ENCODE measurements around the gene DNAJC10. TPM values are rescaled to one million over a fixed set of nuclear protein-coding genes. Genes with fewer than 3 reads are reported as not detected.
"Not testable (repeated sequence)": the region's sequence is repeated elsewhere in the genome, so short reads cannot be mapped to it uniquely, and the experiment has no call there.

Gene DNAJC10, protein sequence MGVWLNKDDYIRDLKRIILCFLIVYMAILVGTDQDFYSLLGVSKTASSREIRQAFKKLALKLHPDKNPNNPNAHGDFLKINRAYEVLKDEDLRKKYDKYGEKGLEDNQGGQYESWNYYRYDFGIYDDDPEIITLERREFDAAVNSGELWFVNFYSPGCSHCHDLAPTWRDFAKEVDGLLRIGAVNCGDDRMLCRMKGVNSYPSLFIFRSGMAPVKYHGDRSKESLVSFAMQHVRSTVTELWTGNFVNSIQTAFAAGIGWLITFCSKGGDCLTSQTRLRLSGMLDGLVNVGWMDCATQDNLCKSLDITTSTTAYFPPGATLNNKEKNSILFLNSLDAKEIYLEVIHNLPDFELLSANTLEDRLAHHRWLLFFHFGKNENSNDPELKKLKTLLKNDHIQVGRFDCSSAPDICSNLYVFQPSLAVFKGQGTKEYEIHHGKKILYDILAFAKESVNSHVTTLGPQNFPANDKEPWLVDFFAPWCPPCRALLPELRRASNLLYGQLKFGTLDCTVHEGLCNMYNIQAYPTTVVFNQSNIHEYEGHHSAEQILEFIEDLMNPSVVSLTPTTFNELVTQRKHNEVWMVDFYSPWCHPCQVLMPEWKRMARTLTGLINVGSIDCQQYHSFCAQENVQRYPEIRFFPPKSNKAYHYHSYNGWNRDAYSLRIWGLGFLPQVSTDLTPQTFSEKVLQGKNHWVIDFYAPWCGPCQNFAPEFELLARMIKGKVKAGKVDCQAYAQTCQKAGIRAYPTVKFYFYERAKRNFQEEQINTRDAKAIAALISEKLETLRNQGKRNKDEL
- total RNA-seq (2014; rRNA removed; shearing (Covaris generic)), result 84.6 and 84.7 TPM in 2 replicates
- polyA plus RNA-seq (2015; cell fraction: cytosol; rRNA removed), result 67.8 and 83.9 TPM in 2 replicates
- 107 and 114 TPM in 2 replicates for polyA plus RNA-seq (2015; cell fraction: nucleus; rRNA removed)

DNA sequence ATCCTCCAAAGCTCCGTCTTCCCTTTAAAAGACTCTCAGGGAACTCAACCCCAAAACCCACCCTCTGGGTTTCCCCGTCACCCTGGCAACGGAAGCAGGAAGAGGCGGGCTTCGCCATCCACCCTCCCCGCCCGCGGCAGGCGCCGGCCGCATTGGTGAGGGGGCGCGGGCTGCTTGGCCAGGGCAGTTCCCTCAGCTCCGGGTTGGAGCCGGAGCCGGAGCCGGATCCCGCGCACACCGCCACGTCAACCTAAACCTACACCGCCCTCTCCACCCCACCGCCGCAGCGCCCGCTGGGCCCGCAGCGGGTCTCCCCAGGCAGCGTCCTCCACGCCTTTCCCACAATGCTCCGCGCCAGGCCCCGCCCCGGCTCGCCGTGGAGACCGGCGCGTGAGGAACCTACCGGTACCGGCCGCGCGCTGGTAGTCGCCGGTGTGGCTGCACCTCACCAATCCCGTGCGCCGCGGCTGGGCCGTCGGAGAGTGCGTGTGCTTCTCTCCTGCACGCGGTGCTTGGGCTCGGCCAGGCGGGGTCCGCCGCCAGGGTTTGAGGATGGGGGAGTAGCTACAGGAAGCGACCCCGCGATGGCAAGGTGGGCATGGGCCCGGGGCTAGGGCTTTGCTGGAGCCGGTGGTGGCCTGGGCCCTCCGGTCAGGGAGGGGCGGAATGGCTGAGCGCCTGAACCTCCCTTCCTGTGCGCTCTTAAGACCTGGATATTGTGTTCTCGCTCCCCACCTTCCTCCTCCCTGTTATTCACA lies at the start of gene DNAJC10:
DNAJC10 (plus strand) TSS at position 366 of the 758 bp plus-strand sequence. CDS start 1,830 bp downstream, outside the sequence.
- DNase-seq (ENCODE audit: low read depth), result peak; percentile 93

DNA sequence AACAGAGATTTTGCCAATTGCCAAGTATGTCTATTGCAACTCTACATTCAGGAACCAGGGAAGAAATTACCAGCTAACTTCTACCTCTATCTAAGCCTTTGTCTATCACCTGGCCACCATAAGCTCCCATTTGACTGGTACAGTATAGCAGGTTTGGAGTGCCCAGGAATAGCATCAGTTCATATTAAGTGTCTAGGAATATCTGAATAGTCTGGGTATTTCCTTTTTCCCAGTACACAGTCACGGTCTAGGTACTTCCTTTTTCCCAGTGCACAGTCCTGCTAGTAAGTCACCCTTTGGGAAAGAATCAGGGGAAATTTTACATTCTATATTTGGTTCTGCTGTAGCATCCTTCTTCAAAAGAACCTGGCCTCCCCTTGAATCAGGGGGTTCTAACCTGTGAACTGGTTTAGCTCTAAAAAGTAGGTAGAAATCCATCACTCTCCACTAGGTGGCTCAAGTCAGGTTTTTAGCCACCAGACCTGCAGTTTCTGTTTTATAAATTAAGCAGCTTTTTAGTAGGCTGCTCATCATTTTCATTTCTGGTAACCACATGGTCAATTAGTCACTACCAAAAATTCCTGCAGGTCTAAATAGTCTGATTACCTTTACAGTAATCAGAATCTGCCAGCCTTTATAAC lies 49.3 kb upstream of the DNAJC10 start:
- DNase-seq (ENCODE audit: low read depth), result peak; percentile 15

DNA sequence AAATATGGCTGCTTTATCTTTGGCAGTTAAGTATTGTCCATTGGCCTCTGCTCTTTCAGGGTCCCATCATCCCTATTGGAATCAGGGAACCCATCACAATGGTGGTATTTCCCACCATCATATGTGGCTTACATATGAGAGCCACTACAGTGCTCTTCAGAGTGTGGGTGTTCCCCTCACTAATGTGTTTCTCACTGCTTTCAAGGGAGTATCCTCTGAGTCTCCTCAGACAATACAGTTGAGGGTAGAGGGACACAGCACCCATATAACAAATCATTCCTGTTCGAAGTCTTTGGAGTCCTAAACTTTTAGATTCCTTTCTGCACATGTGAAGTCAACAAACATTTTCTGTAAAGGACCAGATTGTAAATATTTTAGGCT lies 48.8 kb upstream of the DNAJC10 start:
- DNase-seq (ENCODE audit: low read depth), result no peak

DNA sequence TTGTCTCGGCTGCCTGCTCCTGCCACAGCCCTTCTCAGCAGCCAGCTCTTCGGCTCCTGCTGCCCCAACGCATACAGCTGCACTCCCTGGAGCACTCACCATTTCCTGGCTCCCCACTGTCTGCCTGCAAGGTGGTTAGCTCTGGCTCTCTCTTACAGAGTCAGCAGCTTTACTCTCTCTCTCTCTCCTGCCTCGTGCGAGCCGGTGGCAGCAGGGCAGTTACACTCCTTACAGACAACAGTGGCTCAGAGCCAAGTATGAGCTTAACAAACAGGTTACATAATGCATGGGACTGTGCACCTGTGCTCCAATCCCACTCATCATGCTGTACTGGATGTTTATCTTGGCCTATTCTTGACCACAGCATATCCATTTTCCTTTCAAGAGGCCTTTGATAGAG lies 47.4 kb upstream of the DNAJC10 start:
- DNase-seq (ENCODE audit: low read depth), result peak; percentile 58

DNA sequence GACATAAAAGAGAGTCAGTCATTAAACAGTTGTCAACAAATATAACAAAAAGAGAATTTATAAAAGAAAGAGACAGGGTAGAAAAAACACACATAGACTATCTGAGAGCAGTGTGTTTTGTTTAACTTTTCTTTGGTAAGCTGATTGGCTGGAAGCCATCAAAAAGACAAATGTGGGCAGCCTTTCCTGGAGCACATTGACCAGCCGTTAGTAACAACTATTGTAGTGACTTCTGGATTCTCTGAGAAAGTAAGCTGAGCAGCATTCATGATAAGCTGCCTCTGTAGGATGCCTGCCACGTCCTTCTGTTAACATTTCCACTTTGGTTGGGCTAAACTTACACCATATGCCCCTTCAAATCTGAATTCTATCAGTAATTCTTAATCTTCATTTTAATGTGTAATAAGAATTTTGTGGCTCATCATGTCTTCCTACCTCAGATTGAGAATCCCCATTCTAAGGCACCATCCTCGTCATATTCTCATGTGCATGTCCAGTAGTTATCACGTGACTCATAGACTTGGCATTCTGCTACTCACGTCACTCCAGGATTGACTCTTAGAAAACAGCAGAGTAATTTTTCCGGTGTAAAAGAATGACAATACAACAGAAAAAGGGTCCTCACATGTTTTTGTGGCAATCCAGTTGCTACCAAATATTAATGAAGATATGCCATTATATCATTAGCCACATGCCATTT lies 43.4 kb upstream of the DNAJC10 start:
- peak; percentile 61 for DNase-seq (ENCODE audit: low read depth)

DNA sequence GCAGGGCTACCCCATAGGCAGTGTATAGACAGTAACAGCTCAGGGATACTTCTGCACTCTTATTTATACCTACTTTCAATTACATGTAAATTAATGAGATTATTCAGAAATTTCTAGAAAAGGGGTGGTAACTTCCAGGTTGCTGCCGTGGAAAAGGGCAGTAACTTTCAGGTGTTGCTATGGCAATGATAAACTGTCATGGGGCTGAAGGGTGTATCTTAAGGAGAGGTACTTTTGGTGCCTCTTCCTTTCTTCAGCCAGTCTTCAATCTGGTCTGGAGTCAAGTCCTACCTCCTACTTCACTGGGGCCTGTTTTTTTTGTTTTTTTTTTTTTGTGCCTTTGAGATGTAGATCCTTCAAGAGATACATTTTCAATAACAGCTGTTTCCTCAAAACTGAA lies 35.2 kb upstream of the DNAJC10 start:
- no peak for DNase-seq (ENCODE audit: low read depth)

DNA sequence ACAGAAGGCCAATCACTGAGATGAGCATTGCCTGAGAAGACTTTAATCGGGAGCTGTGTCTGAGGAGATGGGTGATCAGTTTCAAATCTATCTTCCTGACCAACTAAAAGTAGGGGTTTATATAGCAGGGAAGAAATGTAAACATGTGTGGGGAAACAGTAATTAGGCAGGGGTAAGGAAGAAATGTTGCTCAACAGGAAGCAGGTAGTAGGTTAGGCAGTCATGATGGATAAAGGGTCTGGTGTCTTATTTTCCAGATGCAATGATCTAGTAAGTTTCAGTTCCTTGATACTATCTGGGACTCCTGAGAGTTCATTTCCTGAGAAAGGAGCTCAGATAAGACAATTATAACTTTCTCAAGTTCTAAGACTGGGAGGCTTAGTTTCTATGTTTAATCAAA lies 33.8 kb upstream of the DNAJC10 start:
- no peak for DNase-seq (ENCODE audit: low read depth)

DNA sequence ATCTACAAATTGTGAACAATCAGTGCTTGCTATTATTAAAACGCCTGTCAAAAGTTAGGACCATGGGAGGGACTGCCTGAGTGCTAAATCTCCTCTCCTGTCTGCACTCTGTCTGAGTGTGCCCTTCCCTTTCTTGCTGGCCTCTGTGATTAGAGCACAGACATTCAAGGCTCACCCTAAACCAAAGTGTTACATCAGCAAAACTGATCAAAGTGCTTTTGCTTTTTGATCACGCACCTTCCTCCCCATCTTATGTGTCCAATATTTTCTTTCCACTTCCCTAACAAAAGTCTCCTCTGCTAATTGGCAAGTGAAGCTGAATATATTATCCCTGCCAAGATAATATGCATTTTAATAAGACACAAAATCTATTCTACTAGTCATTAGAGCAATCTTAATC lies 30.5 kb upstream of the DNAJC10 start:
- no peak for DNase-seq (ENCODE audit: low read depth)

DNA sequence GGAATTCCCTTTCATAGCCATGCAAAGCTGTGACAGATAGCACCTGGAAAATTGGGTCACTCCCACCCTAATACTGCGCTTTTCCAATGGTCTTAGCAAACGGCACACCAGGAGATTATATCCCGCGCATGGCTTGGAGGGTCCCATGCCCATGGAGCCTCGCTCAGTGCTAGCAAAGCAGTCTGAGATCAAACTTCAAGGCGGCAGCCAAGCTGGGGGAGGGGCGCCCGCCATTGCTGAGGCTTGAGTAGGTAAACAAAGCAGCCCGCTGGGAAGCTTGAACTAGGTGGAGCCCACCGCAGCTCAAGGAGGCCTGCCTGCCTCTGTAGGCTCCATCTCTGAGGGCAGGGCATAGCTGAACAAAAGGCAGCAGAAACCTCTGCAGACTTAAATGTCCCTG lies 29.3 kb upstream of the DNAJC10 start:
- DNase-seq (ENCODE audit: low read depth), result not testable (repeated sequence)

DNA sequence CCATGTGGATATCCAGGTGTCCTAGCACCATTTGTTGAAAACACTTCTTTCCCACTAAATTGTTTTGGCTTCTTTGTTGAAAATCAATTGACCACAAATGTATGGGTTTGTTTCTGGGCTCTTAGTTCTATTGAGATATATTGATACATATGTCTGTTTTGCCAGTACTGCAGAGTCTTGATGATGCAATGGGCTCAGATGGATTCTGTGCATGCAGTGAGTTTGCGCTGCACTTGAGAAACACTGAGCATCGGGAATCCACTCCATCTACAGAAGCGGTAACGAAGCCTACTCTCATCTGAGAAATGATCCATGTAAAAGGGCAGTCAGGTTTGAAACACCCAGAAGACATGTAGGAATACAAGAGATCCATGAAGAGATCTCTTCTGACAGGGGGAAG lies 21.9 kb upstream of the DNAJC10 start:
- no peak for DNase-seq (ENCODE audit: low read depth)

DNA sequence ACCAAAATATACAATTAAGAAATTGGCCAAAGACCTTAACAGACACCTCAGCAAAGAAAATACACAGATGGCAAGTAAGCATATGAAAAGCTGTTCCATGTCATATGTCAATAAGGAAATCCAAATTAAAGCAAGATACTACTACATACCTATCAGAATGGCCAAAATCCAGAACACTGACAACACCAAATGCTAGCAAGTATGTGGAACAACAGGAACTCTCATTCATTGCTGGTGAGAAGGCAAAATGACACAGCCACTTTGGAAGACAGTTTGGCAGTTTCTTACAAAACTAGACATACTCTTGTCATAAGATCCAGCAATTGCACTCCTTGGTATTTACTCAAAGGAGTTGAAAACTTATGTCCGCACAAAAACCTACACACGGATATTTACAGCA lies 20.3 kb upstream of the DNAJC10 start:
- no peak for DNase-seq (ENCODE audit: low read depth)

DNA sequence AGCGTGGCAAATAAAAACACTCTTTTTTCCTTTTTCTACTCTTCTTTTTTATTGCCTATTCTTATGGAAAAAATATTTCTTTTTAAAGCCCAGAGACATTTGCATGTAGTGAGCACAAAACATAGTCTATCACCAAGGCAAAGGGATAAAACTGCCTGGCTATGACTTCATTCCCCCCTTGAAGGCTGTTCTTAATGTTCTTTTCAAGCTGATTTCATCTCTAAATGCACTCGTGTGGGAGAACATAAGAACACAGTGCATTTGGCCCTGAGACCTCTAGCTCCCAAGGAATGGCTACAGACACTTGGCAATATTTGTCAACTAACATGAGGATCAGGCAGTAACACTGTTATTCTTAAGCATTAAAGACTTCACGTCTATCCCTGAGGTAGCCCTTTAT lies 17.4 kb upstream of the DNAJC10 start:
- DNase-seq (ENCODE audit: low read depth), result no peak

DNA sequence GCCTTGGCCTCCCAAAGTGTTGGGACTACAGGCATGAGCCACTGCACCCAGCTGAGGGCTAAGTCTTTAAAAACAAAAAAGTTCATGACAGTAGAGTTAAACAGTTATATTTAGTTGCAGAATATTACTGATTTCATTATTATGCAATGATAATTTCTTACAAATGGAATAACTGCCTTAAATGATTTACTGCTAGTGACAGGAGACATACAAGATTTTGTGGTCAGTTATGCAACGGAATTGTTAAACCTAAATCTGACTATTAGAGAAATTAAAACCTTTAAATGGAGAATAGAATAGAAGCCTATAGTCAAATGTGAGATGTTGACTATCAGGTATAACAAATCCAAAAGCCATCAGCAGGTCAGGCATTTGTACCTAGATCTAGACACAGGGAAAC lies 10.3 kb upstream of the DNAJC10 start:
- no peak for DNase-seq (ENCODE audit: low read depth)

DNA sequence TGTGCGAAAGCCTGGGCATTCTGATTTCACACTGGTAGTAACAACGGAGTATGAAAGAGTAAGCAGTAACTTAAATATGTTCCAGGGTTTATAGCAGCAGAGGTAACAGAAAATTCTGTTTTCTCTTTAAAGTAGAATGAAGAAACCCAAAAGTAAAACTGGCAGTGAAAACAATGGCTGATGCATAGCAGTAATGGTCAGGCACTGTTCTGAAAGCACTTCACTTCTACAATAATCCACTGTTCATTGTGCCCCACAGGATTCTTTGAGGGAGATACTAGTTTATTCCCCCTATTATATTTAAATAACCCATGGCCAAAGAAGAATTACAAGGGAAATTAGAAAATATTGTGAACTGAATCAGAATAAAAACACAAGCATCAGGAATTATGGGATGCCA lies 9.3 kb upstream of the DNAJC10 start:
- DNase-seq (ENCODE audit: low read depth), result no peak

DNA sequence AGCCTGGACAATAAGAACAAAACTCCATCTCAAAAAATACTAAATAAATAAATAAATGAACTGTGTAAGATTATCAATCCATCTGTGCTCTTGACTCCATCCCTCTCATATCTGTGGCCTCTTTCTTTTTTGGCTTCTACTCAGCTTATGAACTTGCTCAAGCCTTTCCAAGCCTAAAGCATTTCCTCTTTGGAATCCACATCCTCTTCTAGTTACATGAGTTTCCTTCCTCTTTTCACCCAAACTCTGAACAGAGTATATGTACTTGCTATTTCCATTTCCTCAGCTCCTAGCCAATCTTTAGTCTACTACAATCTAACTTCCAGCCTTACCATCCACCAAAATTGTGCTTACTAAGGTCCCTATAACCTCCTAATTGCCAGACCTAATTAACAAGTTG lies 2.5 kb upstream of the DNAJC10 start:
- no peak for DNase-seq (ENCODE audit: low read depth)

DNA sequence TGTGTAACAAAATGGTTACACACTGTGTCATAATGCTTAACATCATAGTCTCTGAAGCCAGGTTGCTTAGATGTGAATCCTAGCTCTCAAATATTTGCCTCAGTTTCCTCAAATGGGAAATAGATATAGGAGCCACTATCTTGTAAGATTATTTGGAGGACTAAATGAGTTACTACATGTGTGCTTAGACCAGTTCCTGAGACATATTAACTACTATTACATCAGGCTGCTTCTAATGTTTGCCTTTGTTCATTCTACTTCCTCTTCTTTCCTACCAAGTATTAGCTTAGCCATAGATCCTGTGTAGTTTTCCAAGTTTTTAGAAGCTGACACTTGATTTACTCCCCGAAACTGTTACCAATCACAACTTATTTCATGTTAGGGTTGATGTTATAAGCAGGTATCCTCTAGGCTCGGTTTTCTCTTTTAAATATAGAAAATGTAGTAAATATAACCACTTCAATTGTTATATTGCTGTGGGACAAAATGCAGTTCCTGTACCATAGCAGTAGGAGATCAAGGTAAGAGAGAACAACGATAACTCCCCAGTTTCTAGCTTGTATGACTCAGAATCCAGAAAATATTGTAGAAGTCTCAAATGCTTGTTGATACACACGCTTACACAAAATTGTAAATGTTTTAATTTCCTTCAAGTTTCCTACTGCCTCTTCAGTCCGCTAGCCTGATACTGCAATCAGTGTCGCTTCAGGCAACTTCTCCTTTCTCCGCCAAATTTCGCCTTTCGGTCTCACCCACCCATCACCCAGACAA lies 751 bp upstream of the DNAJC10 start:
- DNase-seq (ENCODE audit: low read depth), result peak; percentile 17

DNA sequence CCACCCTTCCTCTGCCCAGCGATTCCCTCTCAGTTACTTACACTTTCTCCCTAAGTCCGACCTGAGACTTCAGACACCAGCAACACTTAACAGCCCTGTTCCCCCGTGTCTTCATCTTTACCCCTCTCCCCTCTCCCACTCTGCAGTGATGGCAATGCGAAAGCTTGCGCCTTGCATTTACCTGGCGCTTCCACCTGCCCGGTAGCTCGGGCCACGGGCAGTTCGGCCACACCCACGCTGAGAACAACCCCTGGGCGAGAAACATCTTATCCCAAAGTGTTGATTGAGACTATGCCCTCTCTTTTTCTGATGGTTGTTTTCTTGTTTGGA lies 558 bp downstream of the DNAJC10 start:
- DNase-seq (ENCODE audit: low read depth), result no peak

DNA sequence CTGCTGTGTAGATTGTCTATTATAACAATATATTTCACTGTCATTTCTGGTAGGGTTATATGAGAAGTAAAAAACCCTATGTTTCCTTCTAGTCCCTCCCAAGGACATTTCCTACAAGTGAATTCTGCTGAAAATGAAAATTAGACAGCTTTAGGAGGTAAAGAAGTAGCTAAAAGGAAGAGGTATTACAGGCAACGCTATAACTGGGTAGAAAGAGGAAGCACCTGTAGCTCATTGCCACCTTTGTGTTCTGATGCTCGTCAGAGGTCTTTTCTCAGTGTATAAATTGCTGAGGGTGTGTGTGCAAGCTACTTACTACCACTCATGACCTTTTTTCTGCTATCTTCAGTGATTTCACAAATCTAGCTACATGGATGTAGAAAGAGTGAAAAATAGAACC lies 1.4 kb downstream of the DNAJC10 start:
- DNase-seq (ENCODE audit: low read depth), result no peak

DNA sequence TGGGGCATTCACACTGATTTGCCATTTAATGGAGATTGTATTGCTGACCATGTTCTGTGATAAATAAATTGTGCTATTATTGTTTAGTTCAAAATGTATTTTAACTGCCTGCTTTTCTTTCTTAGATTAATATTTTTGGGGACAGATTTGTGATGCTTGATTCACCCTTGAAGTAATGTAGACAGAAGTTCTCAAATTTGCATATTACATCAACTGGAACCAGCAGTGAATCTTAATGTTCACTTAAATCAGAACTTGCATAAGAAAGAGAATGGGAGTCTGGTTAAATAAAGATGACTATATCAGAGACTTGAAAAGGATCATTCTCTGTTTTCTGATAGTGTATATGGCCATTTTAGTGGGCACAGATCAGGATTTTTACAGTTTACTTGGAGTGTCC lies 1.8 kb downstream of the DNAJC10 start:
- no peak for DNase-seq (ENCODE audit: low read depth)

DNA sequence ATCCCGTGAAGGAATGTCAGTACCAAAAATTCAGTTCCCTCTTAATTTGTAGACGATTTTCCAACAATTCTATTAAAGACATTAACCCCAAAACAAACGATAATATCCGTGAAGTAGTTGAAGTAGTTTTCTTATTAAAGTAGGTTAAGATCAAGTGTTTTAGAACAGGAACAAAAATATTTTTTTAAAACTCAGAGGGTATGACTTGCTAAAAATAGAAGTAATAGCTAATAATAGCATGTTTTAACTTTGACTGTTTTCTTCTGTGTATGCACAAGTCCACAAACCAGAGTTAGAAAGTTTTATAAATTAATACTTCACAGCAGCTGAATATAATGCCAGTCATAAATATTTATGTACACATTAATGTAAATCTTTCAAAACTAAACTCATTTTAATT lies 2.4 kb downstream of the DNAJC10 start:
- DNase-seq (ENCODE audit: low read depth), result no peak
